Naive thymus-derived CD4-positive, alpha-beta T cell (primary cell): ENCODE results near the gene SLIT3. TPM values are rescaled to one million over a fixed set of nuclear protein-coding genes. Genes with fewer than 3 reads are reported as not detected.

Source experiments
- ATAC-seq: fragments of 150-1000 bp; cut with Tn5 transposase; 2 replicates; pipeline ENCODE4 v1.10.0; 2021; ENCODE audit warnings: mild to moderate bottlenecking, moderate library complexity
- CTCF ChIA-PET: fragments of 350-600 bp; sonication (Branson Sonifier 250); formaldehyde crosslinking; loops from one replicate; lab custom pipeline; 2021; ENCODE audit warnings: antibody characterized with exemption; lab: Charles Lee
- POLR2A ChIA-PET: fragments of 350-600 bp; sonication (Branson Sonifier 250); formaldehyde crosslinking; loops from one replicate; lab custom pipeline; 2021; ENCODE audit warnings: antibody characterized with exemption, inconsistent platforms; lab: Charles Lee
- DNase-seq, 9 donors: peaks; one replicate each; pipeline versions ENCODE4 v3.0.0 to v3.0.0-alpha.2; 2020 to 2022; ENCODE audit warnings: mixed read lengths in 1 of 9
- H3K27ac ChIP-seq: one replicate; pipeline ENCODE4 v1.7.0; 2013; ENCODE audit warnings: mild to moderate bottlenecking, low read depth, low read length, moderate library complexity
- H3K27me3 ChIP-seq, 2 donors: one replicate each; pipeline ENCODE4 v1.7.0; 2013; ENCODE audit warnings: low read length in 2 of 2, mild to moderate bottlenecking in 2 of 2, moderate library complexity in 2 of 2; ENCODE audit not compliant: control insufficient read depth in 2 of 2, insufficient read depth in 2 of 2
- H3K36me3 ChIP-seq, 3 experiments: 1 replicate in 2 of 3; 2 replicates in 1 of 3; pipeline ENCODE4 v1.7.0; 2013; ENCODE audit warnings: low read length in 3 of 3, mild to moderate bottlenecking in 3 of 3, moderate library complexity in 1 of 3; ENCODE audit not compliant: insufficient read depth in 3 of 3, control insufficient read depth in 2 of 3
- H3K4me1 ChIP-seq, 2 donors: one replicate each; pipeline ENCODE4 v1.7.0; 2013; ENCODE audit warnings: low read length in 2 of 2, mild to moderate bottlenecking in 2 of 2, moderate library complexity in 1 of 2; ENCODE audit not compliant: control insufficient read depth in 2 of 2, insufficient read depth in 2 of 2
- H3K4me3 ChIP-seq: 2 replicates; pipeline ENCODE4 v1.7.0; 2013; ENCODE audit warnings: mild to moderate bottlenecking, low read length
- H3K9me3 ChIP-seq, 3 experiments: 1 replicate in 2 of 3; 2 replicates in 1 of 3; pipeline ENCODE4 v1.7.0; 2013; ENCODE audit warnings: low read length in 3 of 3; ENCODE audit not compliant: control insufficient read depth in 2 of 3
- H3K27ac Mint-ChIP-seq, 9 donors: one replicate each; pipeline ENCODE4 v1.8.0; 2020 to 2022; ENCODE audit warnings: mixed read lengths in 9 of 9, mild to moderate bottlenecking in 8 of 9, moderate library complexity in 5 of 9, inconsistent platforms in 2 of 9
- H3K27me3 Mint-ChIP-seq, 5 donors: one replicate each; pipeline ENCODE4 v1.8.0; 2021 to 2022; ENCODE audit warnings: mixed read lengths in 5 of 5, mild to moderate bottlenecking in 1 of 5
- H3K36me3 Mint-ChIP-seq, 5 donors: one replicate each; pipeline ENCODE4 v1.8.0; 2020 to 2022; ENCODE audit warnings: mixed read lengths in 5 of 5, mild to moderate bottlenecking in 3 of 5, inconsistent platforms in 1 of 5
- H3K4me1 Mint-ChIP-seq, 7 donors: one replicate each; pipeline ENCODE4 v1.8.0; 2020 to 2022; ENCODE audit warnings: mixed read lengths in 7 of 7, mild to moderate bottlenecking in 3 of 7, inconsistent platforms in 1 of 7
- H3K4me3 Mint-ChIP-seq, 10 donors: one replicate each; pipeline ENCODE4 v1.8.0; 2020 to 2022; ENCODE audit warnings: mild to moderate bottlenecking in 10 of 10, mixed read lengths in 10 of 10, moderate library complexity in 6 of 10, inconsistent platforms in 2 of 10
- H3K9me3 Mint-ChIP-seq, 11 donors: one replicate each; pipeline ENCODE4 v1.8.0; 2020 to 2022; ENCODE audit warnings: mixed read lengths in 11 of 11, mild to moderate bottlenecking in 4 of 11, inconsistent platforms in 1 of 11, moderate library complexity in 1 of 11
- intact Hi-C, 2 donors: fragments of 100-400 bp; cut with micrococcal nuclease; formaldehyde crosslinking; loops; one replicate each; pipeline ENCODE4 v1.15.1; 2023
- polyA plus RNA-seq, 2 donors: library from polyadenylated mRNA; unstranded; fragments of 300-500 nt; fragmentation: Illumina TruSeq; gene quantifications; one replicate each; pipeline ENCODE4 v1.2.3, GENCODE V29; 2021
- total RNA-seq, 6 experiments: library from RNA in 5 of 6; stranded (reverse) in 5 of 6; gene quantifications; 1 replicate in 5 of 6; 2 replicates in 1 of 6; pipeline ENCODE4 v1.2.3 and lab custom pipeline; 2021 to 2026

The SLIT3 gene
- total and polyA plus RNA-seq, 7 experiments from 2014 or later, result 0.34 TPM; not detected in 6

DNA sequence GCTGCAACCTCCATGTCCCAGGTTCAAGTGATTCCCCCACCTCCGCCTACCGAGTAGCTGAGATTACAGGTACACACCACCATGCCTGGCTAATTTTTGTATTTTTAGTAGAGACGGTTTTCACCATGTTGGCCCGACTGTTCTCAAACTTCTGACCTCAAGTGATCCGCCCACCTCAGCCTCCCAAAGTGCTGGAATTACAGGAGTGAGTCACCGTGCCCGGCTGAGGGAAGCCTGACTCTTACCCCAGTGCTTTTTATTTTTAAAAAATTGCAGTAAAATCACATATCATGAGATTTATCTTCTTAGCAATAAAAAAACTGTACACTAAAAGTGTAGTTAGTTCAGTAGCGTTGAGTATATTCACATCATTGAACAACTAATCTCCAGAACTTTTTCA is 105.3 kb downstream of the SLIT3 start:
- H3K4me1 Mint-ChIP-seq, result no peaks in the 10 kb centered on the region
- H3K27ac ChIP-seq, result no peak overlapping the region
- H3K4me3 ChIP-seq, result no peak overlapping the region
- H3K27me3 Mint-ChIP-seq, result peaks cover 0 to 12% (median 4%) of the 10 kb centered on the region in 5 donors
- H3K27me3 ChIP-seq, result no peaks in the 10 kb centered on the region
- no peak overlapping the region for H3K4me3 Mint-ChIP-seq
- no peak overlapping the region for H3K27ac Mint-ChIP-seq
- H3K36me3 Mint-ChIP-seq, result no peaks in the 10 kb centered on the region
- H3K36me3 ChIP-seq, result no peaks in the 10 kb centered on the region
- intact Hi-C loops, result no loop called here
- H3K9me3 Mint-ChIP-seq, result peaks cover 0 to 7% (median 0%) of the 10 kb centered on the region in 11 donors
- ChIA-PET POLR2A (no interaction called here), CTCF (no interaction called here)
- H3K9me3 ChIP-seq, result no peaks in the 10 kb centered on the region
- H3K4me1 ChIP-seq, result no peaks in the 10 kb centered on the region
- DNase-seq, result no peak
- no peak for ATAC-seq

DNA sequence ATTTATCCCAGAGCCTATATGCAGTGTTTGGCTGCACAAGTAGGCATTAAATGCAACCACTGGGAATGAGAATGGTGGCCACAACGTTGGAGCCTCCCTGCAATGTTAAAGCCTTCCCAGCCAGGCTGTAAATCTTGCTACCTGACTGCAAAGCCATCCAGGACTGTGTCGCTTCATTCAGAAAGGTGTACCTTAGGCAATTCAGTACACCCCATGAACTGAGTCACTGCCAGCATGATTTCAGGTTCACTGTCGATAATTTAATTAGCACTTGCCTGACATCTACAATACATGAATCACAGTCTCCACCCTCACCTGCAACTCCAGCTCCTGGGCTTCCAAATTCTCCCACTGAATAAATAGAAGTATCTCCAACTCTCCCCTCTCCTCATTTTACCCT is 108.4 kb downstream of the SLIT3 start:
- Mint-ChIP-seq H3K27me3 (peaks cover 0 to 13% (median 5%) of the 10 kb centered on the region in 5 donors), H3K9me3 (peaks cover 0 to 7% (median 0%) of the 10 kb centered on the region in 11 donors), H3K4me1 (no peaks in the 10 kb centered on the region), H3K36me3 (no peaks in the 10 kb centered on the region), H3K27ac (no peak overlapping the region), H3K4me3 (no peak overlapping the region)
- Histone ChIP-seq H3K9me3 (peaks cover 0 to 3% (median 0%) of the 10 kb centered on the region in 3 experiments), H3K4me1 (no peaks in the 10 kb centered on the region), H3K27ac (no peak overlapping the region), H3K4me3 (no peak overlapping the region), H3K27me3 (no peaks in the 10 kb centered on the region), H3K36me3 (no peaks in the 10 kb centered on the region)
- DNase-seq (no peak), ATAC-seq (no peak)
- intact Hi-C loops, result no loop called here
- POLR2A ChIA-PET, result no interaction called here
- CTCF ChIA-PET, result no interaction called here

DNA sequence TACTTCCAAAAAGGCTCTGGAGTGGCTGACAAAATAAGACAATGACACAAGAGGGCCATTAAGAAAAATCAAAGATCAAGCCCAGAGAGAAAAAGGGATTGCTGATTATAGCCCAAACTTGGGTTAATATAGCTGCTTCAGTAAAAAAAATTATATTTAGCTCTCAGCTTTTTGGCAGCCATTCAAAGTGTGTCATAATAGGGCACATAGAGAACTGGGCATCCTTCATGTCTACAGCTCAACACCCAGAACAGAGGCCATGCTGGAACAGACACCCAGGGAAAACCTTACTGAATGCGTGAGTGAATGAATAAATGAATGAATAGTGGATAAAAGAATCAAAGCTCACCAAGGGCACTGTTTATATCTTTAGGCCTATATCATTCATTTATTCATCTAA is 110.1 kb downstream of the SLIT3 start:
- intact Hi-C loops, result no loop called here
- Histone ChIP-seq H3K4me1 (no peaks in the 10 kb centered on the region), H3K27me3 (no peaks in the 10 kb centered on the region), H3K9me3 (peaks cover 0 to 3% (median 0%) of the 10 kb centered on the region in 3 experiments), H3K36me3 (no peaks in the 10 kb centered on the region), H3K4me3 (no peak overlapping the region), H3K27ac (no peak overlapping the region)
- ATAC-seq, result no peak
- ChIA-PET CTCF (interaction anchor here (0.7 kb wide), 1 partner anchor 1314 kb away, joined by 3 read pairs; no protein-coding TSS in a partner anchor), POLR2A (no interaction called here)
- Mint-ChIP-seq H3K4me3 (no peak overlapping the region), H3K27ac (no peak overlapping the region), H3K27me3 (peaks cover 0 to 13% (median 5%) of the 10 kb centered on the region in 5 donors), H3K9me3 (peaks cover 0 to 7% (median 0%) of the 10 kb centered on the region in 11 donors), H3K36me3 (no peaks in the 10 kb centered on the region), H3K4me1 (no peaks in the 10 kb centered on the region)
- no peak for DNase-seq

DNA sequence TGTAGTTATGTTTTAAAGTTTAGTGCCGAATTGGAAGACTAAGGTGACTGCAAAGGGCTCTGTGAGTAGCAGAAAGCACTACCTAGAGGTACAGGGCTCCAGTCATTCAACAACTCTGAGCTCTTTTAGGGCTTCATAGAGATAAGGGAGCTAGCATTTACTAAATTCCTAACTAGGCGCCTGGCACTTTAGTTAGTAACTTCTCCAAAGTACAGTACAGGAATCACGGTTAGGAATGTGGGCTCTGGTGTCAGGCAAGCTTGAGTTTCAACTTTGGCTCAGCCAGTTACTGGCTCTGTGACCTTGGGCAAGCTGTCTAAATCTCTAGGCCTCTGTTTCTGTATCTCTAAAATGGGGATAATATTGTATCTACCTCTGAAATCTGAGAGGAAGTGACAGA is 115.3 kb downstream of the SLIT3 start:
- H3K4me3 Mint-ChIP-seq, result no peak overlapping the region
- H3K27ac ChIP-seq, result no peak overlapping the region
- DNase-seq (no peak), ATAC-seq (no peak)
- H3K27me3 Mint-ChIP-seq, result peaks cover 0 to 8% (median 0%) of the 10 kb centered on the region in 5 donors
- H3K4me1 ChIP-seq, result no peaks in the 10 kb centered on the region
- CTCF ChIA-PET, result no interaction called here
- intact Hi-C loops, result no loop called here
- H3K27me3 ChIP-seq, result no peaks in the 10 kb centered on the region
- no peak overlapping the region for H3K4me3 ChIP-seq
- H3K36me3 Mint-ChIP-seq, result no peaks in the 10 kb centered on the region
- H3K9me3 ChIP-seq, result peaks cover 0 to 3% (median 0%) of the 10 kb centered on the region in 3 experiments
- H3K27ac Mint-ChIP-seq, result no peak overlapping the region
- H3K4me1 Mint-ChIP-seq, result no peaks in the 10 kb centered on the region
- POLR2A ChIA-PET, result no interaction called here
- H3K9me3 Mint-ChIP-seq, result peaks cover 0 to 4% (median 0%) of the 10 kb centered on the region in 11 donors
- no peaks in the 10 kb centered on the region for H3K36me3 ChIP-seq

DNA sequence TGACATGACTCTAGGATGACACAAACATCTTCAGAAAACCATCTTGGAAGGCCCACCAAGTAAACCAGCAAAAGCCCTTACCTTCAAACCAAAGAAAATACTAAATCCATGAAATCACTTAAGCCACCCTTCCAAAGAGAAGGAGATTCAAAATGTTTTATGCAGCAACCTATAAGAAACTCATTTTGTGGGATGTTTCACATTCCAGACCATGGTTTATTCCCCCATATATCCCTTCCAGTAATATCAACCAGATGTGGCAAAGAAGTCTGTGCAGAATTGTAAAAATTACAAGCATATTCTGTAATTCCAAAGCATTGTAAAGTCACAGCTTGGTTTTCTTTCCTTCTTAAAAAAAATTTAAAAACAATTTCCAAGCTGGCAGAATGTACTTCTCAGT is 117.4 kb downstream of the SLIT3 start:
- no peaks in the 10 kb centered on the region for H3K27me3 ChIP-seq
- CTCF ChIA-PET, result no interaction called here

DNA sequence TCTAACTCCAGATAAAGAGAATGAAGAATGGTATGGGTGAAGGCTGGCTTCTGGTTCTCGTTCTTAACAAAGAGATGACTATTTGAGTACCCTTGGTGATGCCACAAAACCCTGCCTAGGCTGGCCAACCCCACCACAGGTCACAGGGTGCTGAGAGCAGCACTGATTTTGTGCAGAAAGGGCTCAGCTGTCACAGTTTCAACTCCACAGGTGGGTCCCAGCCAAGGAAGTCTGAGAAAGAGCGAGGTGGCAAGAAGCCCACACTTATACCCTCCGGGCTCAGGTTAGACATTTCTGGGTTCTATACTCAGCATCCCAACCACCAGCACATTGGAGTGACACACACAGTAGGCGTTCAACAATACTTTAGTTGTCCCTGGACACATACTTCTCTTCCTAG is 118.1 kb downstream of the SLIT3 start:
- H3K9me3 ChIP-seq, result no peaks in the 10 kb centered on the region
- H3K9me3 Mint-ChIP-seq, result no peaks in the 10 kb centered on the region
- no peaks in the 10 kb centered on the region for H3K4me1 ChIP-seq
- DNase-seq (no peak), ATAC-seq (no peak)
- H3K27me3 ChIP-seq, result no peaks in the 10 kb centered on the region
- no peak overlapping the region for H3K27ac ChIP-seq
- intact Hi-C loops, result no loop called here
- H3K4me3 Mint-ChIP-seq, result no peak overlapping the region
- ChIA-PET POLR2A (no interaction called here), CTCF (no interaction called here)
- no peaks in the 10 kb centered on the region for H3K4me1 Mint-ChIP-seq
- no peaks in the 10 kb centered on the region for H3K36me3 Mint-ChIP-seq
- no peaks in the 10 kb centered on the region for H3K27me3 Mint-ChIP-seq
- H3K27ac Mint-ChIP-seq, result no peak overlapping the region
- no peak overlapping the region for H3K4me3 ChIP-seq
- no peaks in the 10 kb centered on the region for H3K36me3 ChIP-seq

More for the DNA sequence above, 117.4 kb downstream of the SLIT3 start:
- Histone ChIP-seq H3K4me3 (no peak overlapping the region), H3K36me3 (no peaks in the 10 kb centered on the region), H3K27ac (no peak overlapping the region), H3K9me3 (no peaks in the 10 kb centered on the region), H3K4me1 (no peaks in the 10 kb centered on the region)
- Mint-ChIP-seq H3K9me3 (peaks cover 0 to under 1% (median 0%) of the 10 kb centered on the region in 11 donors), H3K4me3 (no peak overlapping the region), H3K27ac (no peak overlapping the region), H3K36me3 (no peaks in the 10 kb centered on the region), H3K4me1 (no peaks in the 10 kb centered on the region), H3K27me3 (peaks cover 0 to 3% (median 0%) of the 10 kb centered on the region in 5 donors)
- POLR2A ChIA-PET, result no interaction called here
- DNase-seq, result no peak
- ATAC-seq, result no peak
- intact Hi-C loops, result no loop called here

DNA sequence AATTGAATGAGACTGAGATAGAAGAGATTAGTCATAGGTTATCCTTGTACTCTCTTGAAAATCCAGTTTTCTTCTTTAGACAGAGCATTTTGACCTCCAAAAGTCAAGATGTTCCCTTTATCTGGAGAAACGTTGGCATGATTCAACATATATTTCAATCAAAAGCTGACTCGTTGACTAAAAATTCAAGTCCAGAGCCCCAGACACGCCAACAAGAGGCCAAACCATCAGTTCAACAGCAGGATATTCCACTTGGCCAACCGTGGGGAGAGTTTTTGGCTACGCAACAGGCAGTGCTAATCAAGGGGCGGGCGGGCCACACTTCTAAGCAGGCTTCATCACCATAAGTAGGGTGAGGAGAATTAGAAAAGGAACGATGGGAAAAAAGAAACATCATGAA is 119.1 kb downstream of the SLIT3 start:
- no peak overlapping the region for H3K27ac ChIP-seq
- H3K4me3 Mint-ChIP-seq, result no peak overlapping the region
- ATAC-seq (no peak), DNase-seq (no peak)
- H3K27me3 ChIP-seq, result no peaks in the 10 kb centered on the region
- H3K4me3 ChIP-seq, result no peak overlapping the region
- no peaks in the 10 kb centered on the region for H3K36me3 ChIP-seq
- ChIA-PET CTCF (no interaction called here), POLR2A (no interaction called here)
- H3K27ac Mint-ChIP-seq, result no peak overlapping the region
- intact Hi-C loops, result no loop called here
- H3K4me1 Mint-ChIP-seq, result no peaks in the 10 kb centered on the region
- peaks cover 0 to 4% (median 0%) of the 10 kb centered on the region in 5 donors for H3K27me3 Mint-ChIP-seq
- H3K36me3 Mint-ChIP-seq, result no peaks in the 10 kb centered on the region
- H3K9me3 Mint-ChIP-seq, result no peaks in the 10 kb centered on the region
- no peaks in the 10 kb centered on the region for H3K4me1 ChIP-seq
- H3K9me3 ChIP-seq, result no peaks in the 10 kb centered on the region
